ENCODE results near the gene ARPC5. TPM values are rescaled to one million over a fixed set of nuclear protein-coding genes. Genes with fewer than 3 reads are reported as not detected.

The ARPC5 gene
- total RNA-seq, 3 donors from 2014 or later (not counting 1 experiment from before 2014, with no cell fraction given) = 103 to 120 (median 113) TPM

- H3K27ac Mint-ChIP-seq = no peak overlapping the region
Observed at GRCh38 chr1:183676586-183677189, 41.1 kb upstream of the ARPC5 start.

GRCh38 chr1:183675883-183676585 lies 40.5 kb upstream of the ARPC5 start:
- ATAC-seq = no peak
- Histone ChIP-seq H3K36me3 (ENCODE audit: control insufficient read depth, insufficient read depth, low read length) (no peaks in the 10 kb centered on the region), H3K4me1 (ENCODE audit: control insufficient read depth, insufficient read depth, low read length) (no peaks in the 10 kb centered on the region), H3K9me3 (ENCODE audit: control insufficient read depth, insufficient read depth, low read length) (no peaks in the 10 kb centered on the region), H3K4me3 (ENCODE audit: low read length) (no peak overlapping the region), H3K27me3 (ENCODE audit: control insufficient read depth, insufficient read depth, low read length) (no peaks in the 10 kb centered on the region), H3K27ac (ENCODE audit: low read length) (no peak overlapping the region)
- no peaks in the 10 kb centered on the region for H3K36me3 Mint-ChIP-seq
- WGBS (ENCODE audit: insufficient coverage) = 98% methylated on average over 3 of the region's 3 CpGs
- H3K4me3 Mint-ChIP-seq = no peak overlapping the region
- no peaks in the 10 kb centered on the region for H3K4me1 Mint-ChIP-seq
- no peaks in the 10 kb centered on the region for H3K9me3 Mint-ChIP-seq
- no peak overlapping the region for H3K27ac Mint-ChIP-seq
- H3K27me3 Mint-ChIP-seq (ENCODE audit: low read depth in 2 of 2) = peaks cover 35 to 54% of the 10 kb centered on the region in 2 donors
- no peak for TF ChIP-seq CTCF (IDR thresholded peaks at IDR 0.05)
- intact Hi-C loops (cut with micrococcal nuclease) = no loop called here
- DNase-seq = no peak

More at GRCh38 chr1:183676586-183677189, 41.1 kb upstream of the ARPC5 start:
- no peak for ATAC-seq
- Histone ChIP-seq H3K27me3 (ENCODE audit: control insufficient read depth, insufficient read depth, low read length) (no peaks in the 10 kb centered on the region), H3K36me3 (ENCODE audit: control insufficient read depth, insufficient read depth, low read length) (no peaks in the 10 kb centered on the region), H3K27ac (ENCODE audit: low read length) (no peak overlapping the region), H3K9me3 (ENCODE audit: control insufficient read depth, insufficient read depth, low read length) (no peaks in the 10 kb centered on the region), H3K4me3 (ENCODE audit: low read length) (no peak overlapping the region), H3K4me1 (ENCODE audit: control insufficient read depth, insufficient read depth, low read length) (no peaks in the 10 kb centered on the region)
- no peak for DNase-seq
- Mint-ChIP-seq H3K36me3 (no peaks in the 10 kb centered on the region), H3K4me1 (no peaks in the 10 kb centered on the region), H3K9me3 (no peaks in the 10 kb centered on the region), H3K27me3 (ENCODE audit: low read depth in 2 of 2) (peaks cover 36 to 60% of the 10 kb centered on the region in 2 donors), H3K4me3 (no peak overlapping the region)
- intact Hi-C loops (cut with micrococcal nuclease) = no loop called here
- WGBS (ENCODE audit: insufficient coverage) = 90% methylated on average over 2 of the region's 2 CpGs
- TF ChIP-seq CTCF (IDR thresholded peaks at IDR 0.05) = no peak

- intact Hi-C loops (cut with micrococcal nuclease) = no loop called here
- Mint-ChIP-seq H3K36me3 (no peaks in the 10 kb centered on the region), H3K4me1 (no peaks in the 10 kb centered on the region), H3K27me3 (ENCODE audit: low read depth in 2 of 2) (peaks cover 37 to 56% of the 10 kb centered on the region in 2 donors), H3K4me3 (no peak overlapping the region), H3K9me3 (no peaks in the 10 kb centered on the region), H3K27ac (no peak overlapping the region)
- no peak overlapping the region for H3K27ac ChIP-seq (ENCODE audit: low read length)
- H3K4me1 ChIP-seq (ENCODE audit: control insufficient read depth, insufficient read depth, low read length) = no peaks in the 10 kb centered on the region
- no peaks in the 10 kb centered on the region for H3K9me3 ChIP-seq (ENCODE audit: control insufficient read depth, insufficient read depth, low read length)
- H3K27me3 ChIP-seq (ENCODE audit: control insufficient read depth, insufficient read depth, low read length) = no peaks in the 10 kb centered on the region
- H3K36me3 ChIP-seq (ENCODE audit: control insufficient read depth, insufficient read depth, low read length) = no peaks in the 10 kb centered on the region
- ATAC-seq (no peak), DNase-seq (no peak)
- H3K4me3 ChIP-seq (ENCODE audit: low read length) = no peak overlapping the region
- no peak for TF ChIP-seq CTCF (IDR thresholded peaks at IDR 0.05)
Observed at GRCh38 chr1:183675381-183675780, 39.8 kb upstream of the ARPC5 start.

Data from natural killer cell (primary cell).